Measurements from ENCODE around the gene FOLR2. TPM values are rescaled to one million over a fixed set of nuclear protein-coding genes. Genes with fewer than 3 reads are reported as not detected.

Gene FOLR2
- total RNA-seq, 1 experiment from 2014 or later = not detected

- intact Hi-C loops (cut with micrococcal nuclease) = loop anchor here (5.0 to 10.0 kb wide), 2 partner anchors 122 to 211 kb away; partner anchors contain the start of genes CLPB and LAMTOR1
- BruUV-seq (replicated peaks) = TSS peak; percentile 32
- peak; percentile 75 for ATAC-seq
- H3K4me1 ChIP-seq (ENCODE audit: control insufficient read depth in 1 of 2, insufficient read depth in 2 of 2, low read length in 2 of 2) = peaks cover 17 to 32% of the 10 kb centered on the region in 2 experiments
- peak overlapping the region; percentile 88 to 94 for H3K4me3 ChIP-seq (replicated peaks in 1 of 2; ENCODE audit: low read depth in 1 of 2, low read length in 2 of 2)
- CTCF ChIA-PET = interaction anchor here (0.9 to 1.8 kb wide), 5 partner anchors 14 to 213 kb away, joined by 3 to 6 read pairs (median 4); no protein-coding TSS in a partner anchor
- no peaks in the 10 kb centered on the region for H3K27me3 ChIP-seq (ENCODE audit: insufficient read depth, low read length)
- peak overlapping the region; percentile 99 for H3K4me2 ChIP-seq (ENCODE audit: low read length)
- peak; percentile 8 for DNase-seq (ENCODE audit: low read depth, low spot score)
- H3K27ac ChIP-seq (ENCODE audit: low read depth, low read length) = peak overlapping the region; percentile 79
- RAD21 ChIA-PET (ENCODE audit: low non-redundant PET in 1 of 2, low total read pairs in 2 of 2, uncharacterized antibody in 2 of 2, unreplicated experiment in 2 of 2) = no interaction called here
- no peaks in the 10 kb centered on the region for H3K9me3 ChIP-seq (ENCODE audit: control insufficient read depth in 1 of 2, insufficient read depth in 1 of 2, low read depth in 1 of 2, low read length in 2 of 2)
- H4K20me1 ChIP-seq (ENCODE audit: insufficient read depth) = no peaks in the 10 kb centered on the region
- peaks cover 10% of the 10 kb centered on the region; the same call in 1 of the 2 replicates for H3K79me2 ChIP-seq (ENCODE audit: insufficient read depth, low read length)
- no peaks in the 10 kb centered on the region for H3K9me2 ChIP-seq (ENCODE audit: insufficient read depth)
- H3K9ac ChIP-seq (ENCODE audit: low read length) = peak overlapping the region; percentile 91
- peak overlapping the region; percentile 35 for H2AFZ ChIP-seq (ENCODE audit: low read depth, low read length, poor library complexity, severe bottlenecking)
- POLR2A ChIA-PET = no interaction called here
- 0 out of 4 replicates have a peak, but pooled peaks cover under 1 to 2% of the 10 kb centered on the region in 2 experiments for H3K36me3 ChIP-seq (ENCODE audit: control insufficient read depth in 1 of 2, insufficient read depth in 2 of 2, low read length in 2 of 2)
- TF ChIP-seq POLR2A (IDR thresholded peaks at IDR 0.05; ENCODE audit: borderline replicate concordance, extremely low read depth, insufficient read depth, insufficient read length) (no peak), TCF7L2 (IDR thresholded peaks at IDR 0.05; ENCODE audit: borderline replicate concordance, extremely low read depth, insufficient read depth, insufficient read length) (no peak), SIN3A (IDR thresholded peaks at IDR 0.05; ENCODE audit: low read depth) (peak; percentile 8; the same call in 1 of the 2 replicates), RAD21 (IDR thresholded peaks at IDR 0.05; ENCODE audit: low read depth) (no peak), ELF1 (IDR thresholded peaks at IDR 0.05; ENCODE audit: borderline replicate concordance, low read depth) (no peak), MAX (IDR thresholded peaks at IDR 0.05) (no peak), EGR1 (IDR thresholded peaks at IDR 0.05; ENCODE audit: low read depth) (no peak), SRF (IDR thresholded peaks at IDR 0.05; ENCODE audit: low read depth) (no peak), ZFX (IDR thresholded peaks at IDR 0.05) (peak; percentile 29; the same call in 1 of the 2 replicates), REST (IDR thresholded peaks at IDR 0.05; ENCODE audit: low read depth) (no peak), ZNF274 (IDR thresholded peaks at IDR 0.05; ENCODE audit: low read depth, low read length) (no peak), EZH2 (IDR thresholded peaks at IDR 0.05) (no peak), YY1 (IDR thresholded peaks at IDR 0.05; ENCODE audit: extremely low read depth, insufficient replicate concordance, low read depth, low read length) (peak; percentile 62), POLR2AphosphoS5 (IDR thresholded peaks at IDR 0.05; ENCODE audit: low read depth, low read length) (peak; percentile 61), SP1 (IDR thresholded peaks at IDR 0.05; ENCODE audit: low read depth) (no peak), ZBTB33 (IDR thresholded peaks at IDR 0.05; ENCODE audit: extremely low read depth, insufficient replicate concordance, low read length) (no peak), ATF3 (IDR thresholded peaks at IDR 0.05) (no peak), CBX3 (IDR thresholded peaks at IDR 0.05; ENCODE audit: low read depth) (no peak), CEBPB (IDR thresholded peaks at IDR 0.05; ENCODE audit: low read depth) (no peak)
Measured at GRCh38 chr11:72223615-72224563, 7.3 kb downstream of the FOLR2 start.
